Forelimb muscle (tissue), 1 donor: Measurements from ENCODE around the gene EPG5. TPM values are rescaled to one million over a fixed set of nuclear protein-coding genes. Genes with fewer than 3 reads are reported as not detected.
"Not testable (repeated sequence)": the region's sequence is repeated elsewhere in the genome, so short reads cannot be mapped to it uniquely, and the experiment has no call there.

Source experiments
- DNase-seq: peaks from one replicate; pipeline ENCODE4 v3.0.0-alpha.2; 2013; ENCODE audit warnings: low read depth
- polyA plus RNA-seq: library from polyadenylated mRNA; unstranded; fragments of 120-200 nt; gene quantifications from one replicate; pipeline ENCODE4 v1.2.1, GENCODE V29; 2013; ENCODE audit not compliant: insufficient read length

EPG5 gene
- polyA plus RNA-seq, 1 donor, result 12.8 TPM

DNA sequence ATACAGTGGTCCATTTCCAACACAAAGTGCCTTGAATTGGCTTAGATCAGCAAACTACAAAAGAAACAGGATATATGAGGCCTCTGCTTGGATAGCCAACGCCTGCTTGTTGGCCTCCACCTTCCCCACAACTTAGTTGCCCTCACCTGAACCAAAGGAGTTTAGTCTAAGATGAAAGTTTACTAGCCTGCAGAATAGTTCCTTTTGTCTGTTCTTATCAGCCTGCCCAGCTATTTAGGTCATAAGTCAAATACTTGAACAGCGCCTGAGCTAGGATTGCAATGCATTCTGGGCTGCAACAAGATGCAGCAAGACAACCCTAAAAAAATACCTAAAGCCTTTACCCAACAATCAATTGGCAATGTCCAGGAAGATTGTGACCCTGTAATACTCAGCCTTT is 13.1 kb upstream of the EPG5 start:
- no peak for DNase-seq

DNA sequence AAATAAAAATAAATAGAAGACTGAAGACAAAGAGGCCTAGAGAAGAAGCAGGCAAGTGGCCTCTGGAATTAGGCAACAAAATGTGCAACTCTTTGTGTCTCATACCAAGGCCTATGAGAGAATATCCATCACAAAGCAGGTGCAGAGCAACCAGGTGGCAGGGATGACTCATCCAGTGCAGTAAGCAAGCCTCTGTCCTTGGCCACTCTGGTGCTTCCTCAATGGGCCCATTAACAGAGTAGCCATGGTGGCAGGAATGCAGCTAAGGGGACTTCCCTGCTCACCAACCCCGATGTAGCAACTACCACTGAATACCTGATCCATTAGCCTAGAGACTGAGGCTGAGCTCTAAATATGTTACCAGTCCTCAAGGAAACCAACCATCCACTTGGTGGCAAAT is 11.0 kb upstream of the EPG5 start:
- no peak for DNase-seq

GRCh38 chr18:45976974-45977373 is 9.8 kb upstream of the EPG5 start:
- DNase-seq, result no peak

GRCh38 chr18:45976566-45976965 is 9.4 kb upstream of the EPG5 start:
- no peak for DNase-seq

- DNase-seq, result no peak
These were observed 7.0 kb upstream of the EPG5 start for GRCh38 chr18:45974088-45974536.

GRCh38 chr18:45964913-45965312 is 2.2 kb downstream of the EPG5 start:
- DNase-seq, result not testable (repeated sequence)

GRCh38 chr18:45962866-45963265 is 4.3 kb downstream of the EPG5 start:
- DNase-seq, result no peak

DNA sequence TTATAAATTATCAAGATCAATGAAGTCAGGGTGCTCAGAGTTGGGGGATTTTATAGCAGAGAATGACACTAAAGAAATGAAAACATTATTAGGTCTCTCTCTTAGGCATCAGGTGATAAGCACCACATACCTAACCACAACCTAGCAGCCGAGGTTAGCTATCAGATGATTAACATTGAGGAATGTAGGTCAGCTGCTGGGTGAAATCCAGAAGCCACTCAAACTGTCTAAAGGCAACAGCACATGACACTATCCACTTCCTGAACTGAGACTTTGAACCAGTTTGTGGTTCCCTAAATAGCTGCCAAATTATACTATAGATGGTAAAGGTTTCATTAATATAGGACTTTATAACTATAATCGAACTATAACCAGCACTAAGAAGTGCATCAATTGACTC is 4.7 kb downstream of the EPG5 start:
- no peak for DNase-seq

DNA sequence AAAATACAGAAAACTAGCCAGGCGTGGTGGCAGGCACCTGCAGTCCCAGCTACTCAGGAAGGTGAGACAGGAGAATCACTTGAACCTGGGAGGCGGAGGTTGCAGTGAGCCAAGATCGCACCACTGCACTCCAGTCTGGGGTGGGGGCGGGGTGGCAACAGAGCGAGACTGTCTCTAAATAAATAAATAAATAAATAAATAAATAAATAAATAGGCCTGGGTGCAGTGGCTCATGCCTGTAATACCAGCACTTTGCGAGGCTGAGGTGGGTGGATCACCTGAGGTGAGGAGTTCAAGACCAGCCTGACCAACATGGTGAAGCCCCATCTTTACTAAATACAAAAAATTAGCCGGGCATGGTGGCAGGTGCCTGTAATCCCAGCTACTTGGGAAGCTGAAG is 7.6 kb downstream of the EPG5 start:
- not testable (repeated sequence) for DNase-seq

DNA sequence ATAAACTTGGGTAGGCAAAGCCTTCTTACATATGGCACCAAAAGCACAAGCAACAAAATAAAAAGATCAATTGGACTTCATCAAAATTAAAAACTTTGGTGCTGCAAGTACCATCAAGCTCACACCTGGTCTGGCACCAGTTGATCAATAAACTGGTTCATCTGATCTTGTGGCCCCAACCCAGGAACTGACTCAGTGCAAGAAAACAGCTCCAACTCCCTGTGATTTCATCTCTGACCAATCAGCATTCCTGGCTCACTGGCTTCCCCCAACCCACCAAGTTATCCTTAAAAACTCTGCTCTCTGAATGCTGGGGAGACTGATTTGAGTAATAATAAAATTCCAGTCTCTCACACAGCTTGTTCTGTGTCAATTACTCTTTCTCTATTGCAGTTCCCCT is 8.4 kb downstream of the EPG5 start:
- DNase-seq, result no peak

GRCh38 chr18:45958027-45958426 is 9.1 kb downstream of the EPG5 start:
- no peak for DNase-seq

DNA sequence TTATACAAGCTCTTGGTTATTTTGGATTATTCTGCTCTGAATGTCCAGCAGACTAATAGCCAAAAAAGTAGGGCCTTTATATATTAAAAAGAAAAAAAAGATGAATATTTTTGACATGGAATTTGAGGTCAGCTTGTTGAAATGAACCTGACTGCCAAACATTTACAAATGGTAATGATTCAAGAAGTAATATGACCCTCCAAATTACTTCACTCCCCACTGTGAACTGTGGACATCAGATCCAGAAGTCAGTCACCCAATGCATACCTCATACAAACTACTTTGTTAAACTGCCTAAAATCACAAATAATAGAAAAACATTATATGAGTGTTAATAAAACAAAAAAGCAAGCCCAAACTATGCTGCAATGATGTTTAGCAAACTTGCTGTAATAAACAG is 10.0 kb downstream of the EPG5 start:
- DNase-seq, result no peak

DNA sequence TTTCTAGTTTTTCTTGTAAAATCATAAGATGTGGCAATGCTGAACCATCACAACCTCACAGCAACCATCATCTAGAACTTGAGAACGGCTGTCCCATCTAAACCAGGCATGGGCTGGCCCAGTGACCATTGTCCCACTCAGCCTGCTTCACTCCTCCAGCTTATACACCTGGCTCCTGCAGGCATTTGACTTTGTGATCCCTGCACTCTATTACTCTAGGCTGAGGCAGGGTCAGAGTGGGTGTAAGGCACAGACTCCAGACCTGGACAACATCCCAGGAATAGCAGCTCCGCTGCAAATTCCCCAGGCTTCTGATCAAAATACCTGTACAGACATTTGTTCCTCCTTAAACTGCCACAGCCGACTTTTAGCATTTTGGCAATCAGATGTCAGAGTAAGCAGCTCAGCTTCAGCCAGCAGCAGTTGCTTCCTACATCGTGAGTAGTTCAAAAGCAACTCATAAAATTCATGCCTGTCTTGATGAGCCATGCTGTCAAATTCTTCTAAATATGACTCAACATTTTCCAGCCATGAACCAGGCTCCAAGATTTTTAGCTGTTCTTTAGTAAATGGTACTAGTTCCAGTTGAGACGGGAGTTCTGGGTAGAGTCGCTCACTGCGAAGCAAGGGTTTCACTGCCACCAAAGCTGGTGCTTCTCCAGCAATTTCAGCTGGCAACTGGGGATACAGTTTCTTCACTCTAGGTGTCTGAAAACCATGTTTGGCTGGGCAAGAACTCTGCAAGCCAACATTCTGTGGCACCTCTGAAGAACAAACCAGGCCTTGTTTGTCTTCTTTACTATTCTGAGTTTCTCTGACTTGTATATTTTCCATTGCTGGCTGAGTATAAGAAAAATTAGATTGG is 12.8 kb downstream of the EPG5 start:
- no peak for DNase-seq

DNA sequence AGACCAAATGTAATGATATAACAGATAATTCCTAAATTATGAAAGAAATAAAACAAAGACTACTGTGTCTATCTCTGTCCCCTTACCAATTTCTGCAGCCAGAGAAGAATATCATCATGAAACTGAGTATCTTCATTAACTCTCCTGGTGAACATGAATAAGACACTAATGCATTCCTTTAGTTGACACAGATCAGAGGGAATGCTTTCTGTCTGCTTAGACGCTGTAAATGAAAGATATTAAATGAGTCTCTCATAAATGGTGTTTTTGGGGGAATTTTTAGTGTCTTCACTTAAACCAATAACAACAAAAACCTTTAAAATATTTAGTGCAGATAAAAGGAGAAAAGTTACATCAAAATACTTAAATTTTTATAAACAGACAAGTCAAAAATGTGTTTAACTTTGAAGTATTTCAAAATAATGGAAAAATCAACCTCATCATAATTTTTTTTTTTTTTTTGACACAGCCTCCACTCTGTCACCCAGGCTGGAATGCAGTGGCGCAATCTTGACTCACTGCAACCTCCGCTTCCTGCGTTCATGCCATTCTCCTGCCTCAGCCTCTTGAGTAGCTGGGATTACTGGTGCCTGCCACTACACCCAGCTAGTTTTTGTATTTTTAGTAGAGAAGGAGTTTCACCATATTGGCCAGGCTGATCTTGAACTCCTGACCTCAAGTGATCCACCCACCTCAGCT is 16.0 kb downstream of the EPG5 start:
- no peak for DNase-seq

GRCh38 chr18:45945669-45946068 is 21.5 kb downstream of the EPG5 start:
- DNase-seq, result no peak

DNA sequence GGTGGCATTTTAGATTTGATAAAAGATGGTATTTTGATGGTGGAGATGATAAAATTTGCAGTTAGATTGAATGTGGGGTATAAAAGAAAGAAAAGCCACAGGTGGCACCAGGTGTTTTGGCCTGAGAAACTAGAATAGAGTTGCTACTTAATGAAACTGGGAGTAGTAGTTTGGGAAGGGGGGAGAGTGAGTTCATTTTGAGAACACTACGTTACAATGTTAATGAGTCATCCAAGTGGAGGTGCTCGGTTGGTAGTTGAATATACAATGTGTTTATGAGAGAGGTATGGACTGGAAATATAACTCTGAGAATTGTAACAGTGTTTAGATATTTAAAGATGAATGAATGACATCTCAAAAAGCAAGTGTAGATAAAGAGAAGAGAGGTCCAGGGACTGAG is 26.4 kb downstream of the EPG5 start:
- no peak for DNase-seq

DNA sequence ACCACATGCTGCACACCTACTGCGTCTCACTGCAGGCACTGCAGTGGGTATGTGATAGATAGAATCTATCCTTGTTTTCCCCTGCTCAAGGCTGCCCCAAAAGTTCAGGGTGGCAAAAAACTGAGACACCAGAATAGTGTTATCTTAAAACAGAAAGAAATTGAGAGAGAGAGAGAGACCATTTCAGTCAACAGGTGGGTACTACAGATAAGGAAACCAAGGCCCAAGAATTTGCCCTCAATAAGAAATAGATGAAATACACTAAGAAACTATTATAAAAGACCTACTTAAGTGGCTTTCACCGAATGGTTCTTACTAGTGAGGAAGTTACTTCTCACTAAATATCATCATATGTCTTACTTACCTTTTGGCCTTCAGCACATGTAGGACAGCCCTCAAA is 27.9 kb downstream of the EPG5 start:
- DNase-seq, result no peak

DNA sequence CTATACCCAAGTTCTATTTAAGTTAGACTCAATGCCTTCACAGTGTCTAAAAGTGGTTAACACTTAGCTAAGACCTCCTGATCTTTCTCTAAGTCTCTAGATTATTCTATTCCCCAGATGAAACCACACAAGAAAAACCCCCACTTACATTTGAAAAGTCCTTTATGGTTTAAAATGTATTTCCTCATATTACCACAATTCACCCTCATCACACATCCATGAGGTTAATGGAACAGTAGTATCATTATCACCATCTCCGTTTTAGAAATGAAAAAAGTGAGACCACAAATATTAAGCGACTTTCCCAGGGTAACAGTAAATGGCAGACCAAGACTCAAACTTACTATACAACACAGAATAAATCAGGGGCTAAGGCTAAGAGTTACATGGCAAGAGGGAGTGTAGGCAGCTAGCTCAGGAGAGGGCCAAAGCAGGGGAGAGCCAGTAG is 28.6 kb downstream of the EPG5 start:
- no peak for DNase-seq

GRCh38 chr18:45935591-45936335 is 31.4 kb downstream of the EPG5 start:
- no peak for DNase-seq

DNA sequence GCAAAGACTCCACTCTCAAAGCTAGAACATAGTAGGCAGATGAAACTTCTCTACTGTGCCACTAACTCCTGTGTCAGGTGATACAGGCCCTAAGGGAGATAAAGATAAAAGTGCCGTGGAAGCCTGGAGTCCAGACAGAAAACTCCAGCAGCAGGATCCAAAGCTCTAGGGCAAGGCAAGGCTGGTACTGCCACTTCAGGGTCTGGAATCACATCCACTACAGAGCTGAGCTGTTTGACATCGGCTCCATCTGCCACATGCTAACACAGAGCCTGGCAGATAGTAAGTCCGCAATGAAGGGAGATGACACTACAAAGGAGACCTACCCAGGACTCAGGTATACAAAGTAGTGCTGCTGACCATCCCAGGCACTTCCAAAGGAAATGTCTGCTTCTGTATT is 34.4 kb downstream of the EPG5 start:
- DNase-seq, result no peak

- no peak for DNase-seq
These were observed 36.2 kb downstream of the EPG5 start for GRCh38 chr18:45930963-45931362.

DNA sequence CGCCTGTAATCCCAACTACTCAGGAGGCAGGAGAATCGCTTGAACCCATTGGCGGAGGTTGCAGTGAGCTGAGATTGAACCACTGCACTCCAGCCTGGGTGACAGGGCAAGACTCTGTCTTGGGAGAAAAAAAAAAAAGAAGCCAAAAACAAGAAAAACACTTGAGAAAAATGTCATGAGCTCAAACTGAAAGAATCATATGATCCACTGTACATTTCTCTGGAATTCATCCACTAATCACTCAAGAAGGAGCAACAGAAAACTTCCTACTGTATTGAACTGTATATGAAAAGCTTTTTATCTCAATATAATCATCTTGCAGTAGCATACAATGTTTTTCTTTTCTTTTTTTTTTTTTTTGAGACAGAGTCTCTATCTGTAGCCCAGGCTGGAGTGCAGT is 40.4 kb downstream of the EPG5 start:
- DNase-seq, result no peak
